Measurements from ENCODE around the gene GLT1D1. TPM values are rescaled to one million over a fixed set of nuclear protein-coding genes. Genes with fewer than 3 reads are reported as not detected.

Gene GLT1D1
- total and polyA plus RNA-seq, 2 of the 8 experiments (the other 6 are each of a cell fraction or from before 2014, with no cell fraction given), result 1.5 to 3.6 TPM

GRCh38 chr12:128974881-128975280 lies 121.6 kb downstream of the GLT1D1 start:
- H4K5ac ChIP-seq (ENCODE audit: insufficient read length, low read depth, low read length), result no peak overlapping the region
- H3K4me1 ChIP-seq (replicated peaks in 1 of 4; ENCODE audit: control insufficient read depth in 3 of 4, insufficient read depth in 4 of 4, low read length in 3 of 4), result peaks cover 3 to 33% (median 21%) of the 10 kb centered on the region in 4 experiments
- H3K4me2 ChIP-seq (ENCODE audit: insufficient read depth in 1 of 2, low read depth in 2 of 2, low read length in 2 of 2), result no peak overlapping the region
- H3K4me3 ChIP-seq (ENCODE audit: extremely low read depth in 1 of 4, insufficient read depth in 2 of 4, low read depth in 3 of 4, low read length in 4 of 4), result no peak overlapping the region
- no peak overlapping the region for H4K91ac ChIP-seq (replicated peaks; ENCODE audit: insufficient read length, low read length)
- no peak overlapping the region for H2BK120ac ChIP-seq (replicated peaks; ENCODE audit: low read depth, low read length)
- H3K18ac ChIP-seq (ENCODE audit: extremely low read depth, low read length), result no peak overlapping the region
- 92% methylated on average over 10 of the region's 11 CpGs; no CpG with 5 or more reads in 1 of the 2 experiments for WGBS, 2 experiments (ENCODE audit: extremely low coverage in 1 of 2, insufficient coverage in 1 of 2, insufficient read length in 1 of 2, insufficient replicate concordance in 2 of 2, low coverage in 1 of 2, low lambda C conversion rate in 2 of 2, missing lambda C conversion rate in 1 of 2)
- H2BK15ac ChIP-seq (ENCODE audit: low read length), result no peak overlapping the region
- no peak overlapping the region for H2AFZ ChIP-seq (ENCODE audit: low read length)
- POLR2A ChIA-PET (ENCODE audit: partially characterized antibody), result interaction anchor here (0.7 kb wide), 1 partner anchor 56 kb away, joined by 3 read pairs; no protein-coding TSS in a partner anchor
- no peak overlapping the region; the same call in 1 of the 2 replicates for H2BK5ac ChIP-seq (ENCODE audit: low read depth, low read length)
- H3K56ac ChIP-seq (replicated peaks; ENCODE audit: insufficient read length, low read depth, low read length), result no peak overlapping the region
- no peak overlapping the region for H3K14ac ChIP-seq (ENCODE audit: insufficient read length)
- no peak for DNase-seq (ENCODE audit: low read depth in 1 of 2, low spot score in 2 of 2)
- no peak for FAIRE-seq
- no peaks in the 10 kb centered on the region for H4K20me1 ChIP-seq (replicated peaks in 1 of 2; ENCODE audit: control insufficient read depth in 1 of 2, insufficient read depth in 2 of 2, low read length in 2 of 2)
- no peak overlapping the region for H3K4ac ChIP-seq (replicated peaks; ENCODE audit: insufficient read length, low read depth, low read length)
- H3K23me2 ChIP-seq (ENCODE audit: low read depth, low read length), result peaks cover 2% of the 10 kb centered on the region; the same call in 1 of the 2 replicates
- H3K9me3 ChIP-seq (ENCODE audit: insufficient read depth in 2 of 2, low read depth in 1 of 2, low read length in 1 of 2), result no peaks in the 10 kb centered on the region
- no peaks in the 10 kb centered on the region; the same call in 1 of the 2 replicates for H3K79me1 ChIP-seq (ENCODE audit: low read depth, low read length)
- no peak overlapping the region for H2BK12ac ChIP-seq (ENCODE audit: low read depth, low read length)
- CTCF ChIA-PET (ENCODE audit: partially characterized antibody), result interaction anchor here (0.6 to 3.7 kb wide), 26 partner anchors 9 to 1040 kb away, joined by 3 to 26 read pairs (median 6); no protein-coding TSS in a partner anchor
- no peak overlapping the region for H2AK5ac ChIP-seq (ENCODE audit: low read depth, low read length)
- H2BK20ac ChIP-seq (ENCODE audit: low read length), result peak overlapping the region; percentile 67; the same call in 1 of the 2 replicates
- H3K9ac ChIP-seq (replicated peaks in 1 of 4; ENCODE audit: extremely low read depth in 1 of 4, low read depth in 3 of 4, low read length in 3 of 4), result no peak overlapping the region
- H3K36me3 ChIP-seq (ENCODE audit: control insufficient read depth in 2 of 4, insufficient read depth in 4 of 4, low read length in 3 of 4), result no peaks in the 10 kb centered on the region
- H3K27me3 ChIP-seq (replicated peaks in 1 of 4; ENCODE audit: control insufficient read depth in 3 of 4, extremely low read depth in 1 of 4, insufficient read depth in 3 of 4, low read length in 3 of 4), result peaks cover 0 to 17% (median 8%) of the 10 kb centered on the region in 4 experiments; a peak in 5 of 7 replicates
- no peak overlapping the region for H4K8ac ChIP-seq (ENCODE audit: extremely low read depth, insufficient read depth, low read length)
- no peak overlapping the region for H3K23ac ChIP-seq (ENCODE audit: insufficient read length)
- H3K79me2 ChIP-seq (ENCODE audit: control insufficient read depth in 1 of 2, insufficient read depth in 2 of 2, low read length in 2 of 2), result no peaks in the 10 kb centered on the region
- H3K27ac ChIP-seq (ENCODE audit: low read depth, low read length), result no peak overlapping the region
- TF ChIP-seq POU5F1 (IDR thresholded peaks at IDR 0.05; ENCODE audit: low read depth, low read length), result no peak
- no peak for TF ChIP-seq KDM1A (IDR thresholded peaks at IDR 0.05; ENCODE audit: borderline replicate concordance, low read length)
- TF ChIP-seq ATF3 (IDR thresholded peaks at IDR 0.05; ENCODE audit: insufficient read depth, low read depth, low read length), result no peak
- TF ChIP-seq CTBP2 (IDR thresholded peaks at IDR 0.05; ENCODE audit: borderline replicate concordance, insufficient read depth, insufficient read length, low read length), result no peak
- TF ChIP-seq JUND (IDR thresholded peaks at IDR 0.05; ENCODE audit: low read length), result no peak
- TF ChIP-seq SIRT6 (IDR thresholded peaks at IDR 0.05; ENCODE audit: low read length), result no peak
- TF ChIP-seq CBX5 (IDR thresholded peaks at IDR 0.05; ENCODE audit: low read depth, low read length), result no peak
- TF ChIP-seq SUZ12 (IDR thresholded peaks at IDR 0.05; ENCODE audit: low read length), result no peak
- TF ChIP-seq GTF2F1 (IDR thresholded peaks at IDR 0.05; ENCODE audit: borderline replicate concordance, low read depth, low read length), result no peak
- no peak for TF ChIP-seq FOSL1 (IDR thresholded peaks at IDR 0.05; ENCODE audit: insufficient read depth, low read depth, low read length)
- no peak for TF ChIP-seq TAF1 (IDR thresholded peaks at IDR 0.05; ENCODE audit: low read depth, low read length)

All from H1 (cell line).